ENCODE data around the gene RPS24. TPM values are rescaled to one million over a fixed set of nuclear protein-coding genes. Genes with fewer than 3 reads are reported as not detected.

The RPS24 gene
- total and polyA plus RNA-seq, 10 donors, result 1,007 to 8,141 (median 1,662) TPM

- intact Hi-C loops (cut with DNase I; ENCODE audit: low total_unique reads), result no loop called here
- no peak for DNase-seq
- Histone ChIP-seq H3K9me3 (no peaks in the 10 kb centered on the region), H3K36me3 (peaks cover 6 to 100% (median 95%) of the 10 kb centered on the region in 6 donors), H3K27me3 (replicated peaks in 1 of 7) (no peaks in the 10 kb centered on the region), H3K4me3 (no peak overlapping the region), H3K4me1 (peaks cover 0 to 7% (median 0%) of the 10 kb centered on the region in 6 donors), H3K27ac (no peak overlapping the region)
- WGBS, 5 donors, result 94 to 98% (median 95%) methylated on average over 6 of the region's 6 CpGs
- TF ChIP-seq POLR2A (IDR thresholded peaks at IDR 0.05) (no peak), POLR2AphosphoS5 (IDR thresholded peaks at IDR 0.05) (no peak), CTCF (IDR thresholded peaks at IDR 0.05 in 8 of 11, conservative IDR thresholded peaks at IDR 0.05 in 3 of 11) (no peak)
Measured at GRCh38 chr10:78009662-78010061, 24.0 kb upstream of the RPS24 start.

- H3K4me1 ChIP-seq, result peaks cover 0 to 7% (median 0%) of the 10 kb centered on the region in 6 donors
- no peak for DNase-seq
- no peaks in the 10 kb centered on the region for H3K9me3 ChIP-seq
- no peaks in the 10 kb centered on the region for H3K27me3 ChIP-seq (replicated peaks in 1 of 7)
- intact Hi-C loops (cut with DNase I; ENCODE audit: low total_unique reads), result no loop called here
- TF ChIP-seq CTCF (IDR thresholded peaks at IDR 0.05 in 8 of 11, conservative IDR thresholded peaks at IDR 0.05 in 3 of 11) (no peak), POLR2AphosphoS5 (IDR thresholded peaks at IDR 0.05) (no peak), POLR2A (IDR thresholded peaks at IDR 0.05) (no peak)
- H3K36me3 ChIP-seq, result peaks cover 6 to 100% (median 95%) of the 10 kb centered on the region in 6 donors
- no peak overlapping the region for H3K4me3 ChIP-seq
- no peak overlapping the region for H3K27ac ChIP-seq
- 91 to 97% (median 92%) methylated on average over 7 of the region's 7 CpGs for WGBS, 5 donors
Measured at GRCh38 chr10:78010278-78010677, 23.4 kb upstream of the RPS24 start.

DNA sequence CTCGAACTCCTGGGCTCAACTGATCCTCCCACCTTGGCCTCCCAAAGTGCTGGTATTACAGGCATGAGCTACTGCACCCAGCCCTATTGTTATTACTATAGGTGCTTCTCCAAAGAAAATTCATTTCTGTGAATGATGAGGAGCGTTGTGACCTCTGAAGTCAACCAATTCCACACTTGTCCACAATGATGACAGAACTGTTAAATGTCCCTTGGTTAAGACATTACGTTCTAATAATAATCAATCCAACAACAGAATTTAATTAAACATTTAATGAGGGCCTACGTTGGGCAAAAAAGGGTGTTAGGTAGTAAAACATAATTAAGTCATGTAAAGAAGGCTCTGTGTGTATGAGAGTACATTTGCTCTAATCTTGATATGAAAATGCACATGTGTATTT, 22.6 kb upstream of the RPS24 start:
- H3K36me3 ChIP-seq, result peaks cover 6 to 100% (median 95%) of the 10 kb centered on the region in 6 donors
- H3K27me3 ChIP-seq (replicated peaks in 1 of 7), result no peaks in the 10 kb centered on the region
- no peak for DNase-seq
- intact Hi-C loops (cut with DNase I; ENCODE audit: low total_unique reads), result no loop called here
- H3K4me3 ChIP-seq, result no peak overlapping the region
- no peaks in the 10 kb centered on the region for H3K9me3 ChIP-seq
- WGBS, 5 donors, result 91 to 95% (median 94%) methylated on average over 4 of the region's 4 CpGs
- H3K27ac ChIP-seq, result no peak overlapping the region
- TF ChIP-seq CTCF (IDR thresholded peaks at IDR 0.05 in 8 of 11, conservative IDR thresholded peaks at IDR 0.05 in 3 of 11) (no peak), POLR2A (IDR thresholded peaks at IDR 0.05) (no peak), POLR2AphosphoS5 (IDR thresholded peaks at IDR 0.05) (no peak)
- peaks cover 0 to 7% (median 0%) of the 10 kb centered on the region in 6 donors for H3K4me1 ChIP-seq

DNA sequence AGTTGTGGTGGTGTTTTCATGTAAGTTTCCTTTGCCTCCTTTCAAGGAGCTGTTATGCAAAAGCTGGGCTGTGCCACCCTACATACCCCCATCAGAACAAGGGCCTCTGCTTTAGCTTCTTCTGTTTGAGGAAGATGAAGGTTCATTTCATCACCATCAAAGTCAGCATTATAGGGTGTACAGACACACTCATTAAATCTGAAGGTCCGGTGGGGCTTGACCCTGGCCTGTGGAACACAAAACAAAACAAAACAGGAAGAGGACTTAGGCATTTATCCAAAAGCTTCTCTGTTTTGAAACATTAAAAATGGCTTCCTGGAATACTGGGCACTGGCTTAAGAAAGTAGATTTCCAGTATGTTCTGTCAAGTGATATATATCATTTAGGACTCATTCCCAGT, 20.1 kb upstream of the RPS24 start:
- peaks cover 0 to 7% (median 0%) of the 10 kb centered on the region in 6 donors for H3K4me1 ChIP-seq
- H3K9me3 ChIP-seq, result no peaks in the 10 kb centered on the region
- peaks cover 6 to 100% (median 96%) of the 10 kb centered on the region in 6 donors for H3K36me3 ChIP-seq
- no peak overlapping the region for H3K4me3 ChIP-seq
- DNase-seq, result no peak
- WGBS, 5 donors, result 53 to 68% (median 61%) methylated on average over 1 of the region's 1 CpG
- H3K27ac ChIP-seq, result peak overlapping the region in 1 of 8 donors; percentile 39
- intact Hi-C loops (cut with DNase I; ENCODE audit: low total_unique reads), result no loop called here
- H3K27me3 ChIP-seq (replicated peaks in 1 of 7), result no peaks in the 10 kb centered on the region
- TF ChIP-seq POLR2A (IDR thresholded peaks at IDR 0.05) (no peak), CTCF (IDR thresholded peaks at IDR 0.05 in 8 of 11, conservative IDR thresholded peaks at IDR 0.05 in 3 of 11) (no peak), POLR2AphosphoS5 (IDR thresholded peaks at IDR 0.05) (no peak)

Measured in spleen (tissue), 11 donors.